ENCODE data around the gene ACACA.

Gene ACACA

DNA sequence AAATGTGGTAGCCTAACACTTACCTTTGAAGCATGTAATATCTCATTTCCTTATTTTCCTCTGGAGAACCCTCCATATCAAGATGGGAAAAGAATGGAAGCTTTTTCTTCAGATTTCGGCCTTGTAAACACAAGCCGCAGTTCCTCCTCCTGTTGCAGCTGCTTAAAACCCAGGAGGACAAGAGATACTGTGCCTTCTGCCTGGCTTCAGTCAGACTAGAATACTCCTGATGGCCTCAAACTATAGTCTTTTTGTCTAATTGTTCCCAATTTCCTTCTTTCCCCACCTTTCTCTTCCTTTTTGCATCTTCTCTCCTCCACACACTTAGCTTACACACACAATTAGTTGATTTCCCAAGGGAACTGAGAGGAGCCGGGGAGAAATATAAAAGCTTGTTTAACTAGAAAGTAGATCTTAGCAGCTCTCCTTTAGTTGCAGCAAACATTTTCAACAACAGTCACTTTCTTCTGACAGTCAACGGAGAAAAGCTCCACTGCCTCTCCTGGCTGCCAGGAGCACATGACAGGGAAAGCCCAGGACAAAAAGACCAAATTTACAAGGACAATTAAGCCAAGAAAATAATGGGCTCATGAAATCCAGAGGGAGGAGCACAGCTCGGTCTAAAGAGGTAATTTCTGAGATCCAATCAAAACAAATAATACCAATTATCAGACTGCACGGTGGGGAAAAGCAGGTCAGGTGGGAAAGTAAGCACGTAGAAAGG is 107.2 kb downstream of the ACACA start:
- DNase-seq (ENCODE audit: insufficient read length): no peak
- TF ChIP-seq POLR2A (IDR thresholded peaks at IDR 0.05; ENCODE audit: low read depth, low read length): no peak
- no peak for TF ChIP-seq POLR2AphosphoS5 (IDR thresholded peaks at IDR 0.05; ENCODE audit: low read depth, low read length)
- no peak for TF ChIP-seq TAF1 (IDR thresholded peaks at IDR 0.05; ENCODE audit: borderline replicate concordance, low read depth, low read length)
- FAIRE-seq: no peak

DNA sequence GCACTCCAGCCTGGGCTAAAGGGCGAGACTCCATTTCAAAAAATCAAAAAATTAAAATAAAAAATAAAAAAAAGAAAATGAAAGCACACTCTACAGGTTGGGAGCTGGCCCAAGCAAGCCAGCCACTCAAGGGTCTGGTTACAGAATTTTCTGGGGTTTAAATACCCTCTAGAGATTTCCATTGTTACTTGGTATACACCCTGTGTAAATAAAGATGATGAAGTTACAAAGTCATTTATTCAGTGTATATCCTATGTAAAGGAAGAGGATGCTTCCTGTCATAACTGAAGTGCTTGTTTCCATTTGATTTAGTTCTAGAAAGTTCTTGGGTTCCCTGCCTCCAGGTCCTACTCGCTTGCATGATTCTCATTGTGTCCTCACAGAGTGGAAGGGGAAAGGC is 110.7 kb downstream of the ACACA start:
- FAIRE-seq: no peak
- no peak for DNase-seq (ENCODE audit: insufficient read length)
- TF ChIP-seq POLR2A (IDR thresholded peaks at IDR 0.05; ENCODE audit: low read depth, low read length) (no peak), TAF1 (IDR thresholded peaks at IDR 0.05; ENCODE audit: borderline replicate concordance, low read depth, low read length) (no peak), POLR2AphosphoS5 (IDR thresholded peaks at IDR 0.05; ENCODE audit: low read depth, low read length) (no peak)

GRCh38 chr17:37294888-37295287 is 111.7 kb downstream of the ACACA start:
- DNase-seq (ENCODE audit: insufficient read length) (no peak), FAIRE-seq (no peak)
- no peak for TF ChIP-seq POLR2A (IDR thresholded peaks at IDR 0.05; ENCODE audit: low read depth, low read length)
- TF ChIP-seq POLR2AphosphoS5 (IDR thresholded peaks at IDR 0.05; ENCODE audit: low read depth, low read length): no peak
- TF ChIP-seq TAF1 (IDR thresholded peaks at IDR 0.05; ENCODE audit: borderline replicate concordance, low read depth, low read length): no peak

GRCh38 chr17:37293770-37294169 is 112.9 kb downstream of the ACACA start:
- no peak for TF ChIP-seq TAF1 (IDR thresholded peaks at IDR 0.05; ENCODE audit: borderline replicate concordance, low read depth, low read length)
- no peak for TF ChIP-seq POLR2AphosphoS5 (IDR thresholded peaks at IDR 0.05; ENCODE audit: low read depth, low read length)
- TF ChIP-seq POLR2A (IDR thresholded peaks at IDR 0.05; ENCODE audit: low read depth, low read length): no peak
- FAIRE-seq: no peak
- no peak for DNase-seq (ENCODE audit: insufficient read length)

- FAIRE-seq (no peak), DNase-seq (ENCODE audit: insufficient read length) (no peak)
- TF ChIP-seq POLR2AphosphoS5 (IDR thresholded peaks at IDR 0.05; ENCODE audit: low read depth, low read length) (no peak), POLR2A (IDR thresholded peaks at IDR 0.05; ENCODE audit: low read depth, low read length) (no peak), TAF1 (IDR thresholded peaks at IDR 0.05; ENCODE audit: borderline replicate concordance, low read depth, low read length) (no peak)
These were observed 114.1 kb downstream of the ACACA start for GRCh38 chr17:37292429-37293139.

DNA sequence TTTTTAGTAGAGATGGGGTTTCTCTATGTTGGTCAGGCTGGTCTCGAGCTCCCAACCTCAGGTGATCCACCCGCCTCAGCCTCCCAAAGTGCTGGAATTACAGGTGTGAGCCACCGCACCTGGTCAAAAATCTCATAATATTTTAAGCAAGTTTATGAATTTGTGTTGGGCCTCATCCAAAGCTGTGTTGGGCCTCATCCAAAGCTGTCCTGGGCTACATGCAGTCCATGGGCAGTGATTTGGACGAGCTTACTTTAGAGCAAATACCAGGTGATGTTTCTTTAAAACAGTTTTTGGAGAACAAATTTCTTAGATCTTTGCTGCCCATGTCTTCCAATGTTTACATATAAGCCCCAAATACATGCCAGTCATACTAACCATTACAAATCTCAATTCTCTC is 115.3 kb downstream of the ACACA start:
- no peak for DNase-seq (ENCODE audit: insufficient read length)
- TF ChIP-seq POLR2A (IDR thresholded peaks at IDR 0.05; ENCODE audit: low read depth, low read length) (no peak), POLR2AphosphoS5 (IDR thresholded peaks at IDR 0.05; ENCODE audit: low read depth, low read length) (no peak), TAF1 (IDR thresholded peaks at IDR 0.05; ENCODE audit: borderline replicate concordance, low read depth, low read length) (no peak)
- FAIRE-seq: no peak

DNA sequence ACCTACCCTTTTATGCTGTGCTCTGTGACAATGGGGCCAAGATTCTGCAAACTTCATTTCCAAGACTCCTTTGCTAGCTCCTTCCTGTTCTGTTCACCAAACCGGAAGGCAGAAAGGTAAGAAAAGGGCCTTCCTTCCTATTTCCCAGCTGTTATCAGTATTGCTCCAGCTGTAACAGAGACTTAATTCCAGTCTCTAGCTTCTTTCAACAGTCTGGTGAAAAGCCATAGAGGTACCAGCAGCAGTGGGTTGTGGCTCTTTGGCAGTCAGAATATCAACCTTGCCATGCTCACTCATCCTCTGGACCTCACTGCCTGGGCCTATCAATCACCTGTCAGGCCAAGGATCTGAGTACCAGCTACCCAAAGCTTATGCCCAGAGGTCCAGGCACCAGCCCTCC is 120.2 kb downstream of the ACACA start:
- FAIRE-seq (no peak), DNase-seq (ENCODE audit: insufficient read length) (no peak)
- no peak for TF ChIP-seq TAF1 (IDR thresholded peaks at IDR 0.05; ENCODE audit: borderline replicate concordance, low read depth, low read length)
- TF ChIP-seq POLR2A (IDR thresholded peaks at IDR 0.05; ENCODE audit: low read depth, low read length): no peak
- no peak for TF ChIP-seq POLR2AphosphoS5 (IDR thresholded peaks at IDR 0.05; ENCODE audit: low read depth, low read length)

DNA sequence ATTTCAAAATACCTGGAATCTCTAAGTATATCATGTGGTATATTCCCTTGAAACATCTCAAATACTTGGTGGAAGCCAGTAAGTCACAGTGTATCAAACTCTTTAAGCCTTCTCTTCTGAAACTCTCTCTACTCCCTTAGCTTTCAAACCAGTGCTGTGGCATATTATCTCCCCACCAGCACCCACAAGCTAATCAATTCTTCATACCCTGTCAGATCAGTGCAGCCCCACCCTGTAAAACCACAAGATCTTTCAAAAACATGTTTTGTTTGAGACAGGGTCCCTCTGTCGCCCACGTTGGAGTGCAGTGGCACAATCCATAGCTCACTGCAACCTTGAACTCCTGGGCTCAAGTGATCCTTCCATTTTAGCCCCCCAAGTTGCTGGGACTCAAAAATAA is 122.4 kb downstream of the ACACA start:
- TF ChIP-seq TAF1 (IDR thresholded peaks at IDR 0.05; ENCODE audit: borderline replicate concordance, low read depth, low read length) (no peak), POLR2A (IDR thresholded peaks at IDR 0.05; ENCODE audit: low read depth, low read length) (no peak), POLR2AphosphoS5 (IDR thresholded peaks at IDR 0.05; ENCODE audit: low read depth, low read length) (no peak)
- no peak for FAIRE-seq

DNA sequence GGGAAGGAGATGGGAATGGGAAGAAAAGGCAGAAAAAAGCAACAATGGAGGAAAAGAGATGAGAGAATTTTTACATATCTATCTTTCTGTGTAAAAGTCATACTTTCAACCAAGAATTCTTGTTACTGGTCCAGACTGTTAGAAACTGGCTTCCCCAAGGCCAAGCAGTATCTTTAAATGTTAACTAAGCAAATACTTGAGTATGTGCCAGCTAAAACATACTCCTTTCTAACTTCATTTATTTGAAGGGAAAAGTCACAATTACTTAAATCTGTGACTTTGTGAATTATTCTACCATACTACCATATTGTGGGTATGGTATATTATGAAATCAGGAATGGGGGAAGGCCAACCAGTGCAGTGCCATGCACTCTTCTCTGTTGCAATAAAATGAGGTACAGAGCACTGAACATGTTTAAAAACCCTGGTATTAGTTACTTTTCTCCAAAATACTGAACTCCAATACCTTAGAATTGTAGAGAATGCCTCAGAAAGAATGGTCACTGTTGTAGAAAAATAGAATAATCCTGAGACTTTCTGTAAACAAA is 123.1 kb downstream of the ACACA start:
- FAIRE-seq: no peak
- TF ChIP-seq TAF1 (IDR thresholded peaks at IDR 0.05; ENCODE audit: borderline replicate concordance, low read depth, low read length): no peak
- no peak for TF ChIP-seq POLR2A (IDR thresholded peaks at IDR 0.05; ENCODE audit: low read depth, low read length)
- no peak for TF ChIP-seq POLR2AphosphoS5 (IDR thresholded peaks at IDR 0.05; ENCODE audit: low read depth, low read length)
- no peak for DNase-seq (ENCODE audit: insufficient read length)

More for the DNA sequence above, 122.4 kb downstream of the ACACA start:
- DNase-seq (ENCODE audit: insufficient read length): no peak

DNA sequence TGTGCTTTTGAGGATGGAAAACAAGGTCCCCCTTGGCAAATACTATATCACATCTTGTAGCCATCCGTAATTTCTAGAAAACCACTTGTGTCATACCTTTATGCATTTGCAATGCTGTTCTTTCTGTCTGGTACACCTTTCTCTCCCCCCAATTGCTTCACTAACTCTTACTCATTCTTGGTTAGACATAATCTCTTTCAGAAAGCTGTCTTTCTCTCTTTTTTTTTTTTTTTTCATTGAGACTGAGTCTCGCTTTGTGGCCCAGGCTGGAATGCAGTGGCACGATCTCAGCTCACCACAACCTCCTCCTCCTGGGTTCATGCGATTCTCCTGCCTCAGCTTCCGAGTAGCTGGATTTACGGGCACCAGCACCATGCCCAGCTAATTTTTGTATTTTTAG is 125.8 kb downstream of the ACACA start:
- FAIRE-seq: no peak
- no peak for DNase-seq (ENCODE audit: insufficient read length)
- TF ChIP-seq POLR2AphosphoS5 (IDR thresholded peaks at IDR 0.05; ENCODE audit: low read depth, low read length): no peak
- no peak for TF ChIP-seq POLR2A (IDR thresholded peaks at IDR 0.05; ENCODE audit: low read depth, low read length)
- no peak for TF ChIP-seq TAF1 (IDR thresholded peaks at IDR 0.05; ENCODE audit: borderline replicate concordance, low read depth, low read length)

- TF ChIP-seq POLR2AphosphoS5 (IDR thresholded peaks at IDR 0.05; ENCODE audit: low read depth, low read length): no peak
- TF ChIP-seq TAF1 (IDR thresholded peaks at IDR 0.05; ENCODE audit: borderline replicate concordance, low read depth, low read length): no peak
- TF ChIP-seq POLR2A (IDR thresholded peaks at IDR 0.05; ENCODE audit: low read depth, low read length): no peak
- no peak for DNase-seq (ENCODE audit: insufficient read length)
- no peak for FAIRE-seq
These were observed 128.3 kb downstream of the ACACA start for GRCh38 chr17:37278247-37278894.

Measured in GM12892 (cell line).